IPS-20b (cell line): ENCODE results near the gene SEC22C.

Source experiments
- H3K27ac ChIP-seq: one replicate; pipeline ENCODE4 v1.5.1; 2013; ENCODE audit warnings: low read length
- H3K27me3 ChIP-seq: 2 replicates; pipeline ENCODE4 v1.6.1; 2013; ENCODE audit warnings: mild to moderate bottlenecking, low read length, inconsistent platforms; ENCODE audit not compliant: insufficient read depth
- H3K36me3 ChIP-seq: 2 replicates; pipeline ENCODE4 v1.6.1; 2013; ENCODE audit warnings: low read depth, mild to moderate bottlenecking, inconsistent platforms, low read length, moderate library complexity; ENCODE audit not compliant: insufficient read depth
- H3K4me1 ChIP-seq: 2 replicates; pipeline ENCODE4 v1.6.1; 2013; ENCODE audit warnings: mild to moderate bottlenecking, control low read depth, inconsistent platforms, low read length, moderate library complexity; ENCODE audit not compliant: insufficient read depth
- H3K4me3 ChIP-seq: 2 replicates; pipeline ENCODE4 v1.5.1; 2013; ENCODE audit warnings: mild to moderate bottlenecking, low read length, inconsistent platforms
- H3K9ac ChIP-seq: 2 replicates; pipeline ENCODE4 v1.6.1; 2013; ENCODE audit warnings: low read depth, mild to moderate bottlenecking, inconsistent platforms, low read length, moderate library complexity
- H3K9me3 ChIP-seq: 2 replicates; pipeline ENCODE4 v1.6.1; 2013; ENCODE audit warnings: mild to moderate bottlenecking, low read depth, low read length, inconsistent platforms; ENCODE audit not compliant: insufficient read depth

Gene SEC22C

GRCh38 chr3:42581709-42582473 is at the start of gene SEC22C:
Gene SEC22C (minus strand): TSS chr3:42581967. CDS start chr3:42569046, 12,921 bp downstream.
- peak within 1 kb of the TSS; percentile 90 for H3K4me3 ChIP-seq
- peak within 1 kb of the TSS; percentile 90 for H3K27ac ChIP-seq
- peaks cover 14% of the 10 kb centered on the region; the same call in 1 of the 2 replicates for H3K4me1 ChIP-seq
- no peaks in the 10 kb centered on the region for H3K9me3 ChIP-seq
- H3K36me3 ChIP-seq = no peaks in the 10 kb centered on the region
- H3K9ac ChIP-seq = peak within 1 kb of the TSS; percentile 97
- H3K27me3 ChIP-seq = no peaks in the 10 kb centered on the region

- Histone ChIP-seq H3K9me3 (no peaks in the 10 kb centered on the region), H3K27ac (no peak overlapping the region), H3K27me3 (no peaks in the 10 kb centered on the region), H3K9ac (no peak overlapping the region), H3K36me3 (peaks cover 32% of the 10 kb centered on the region), H3K4me3 (no peak overlapping the region), H3K4me1 (no peaks in the 10 kb centered on the region)
Measured at GRCh38 chr3:42613462-42613861, 31.7 kb upstream of the SEC22C start.

GRCh38 chr3:42612928-42613327 is 31.2 kb upstream of the SEC22C start:
- peaks cover 35% of the 10 kb centered on the region for H3K36me3 ChIP-seq

GRCh38 chr3:42612217-42612616 is 30.4 kb upstream of the SEC22C start:
- Histone ChIP-seq H3K9me3 (no peaks in the 10 kb centered on the region), H3K4me3 (no peak overlapping the region), H3K36me3 (peaks cover 35% of the 10 kb centered on the region; the same call in 1 of the 2 replicates), H3K9ac (no peak overlapping the region), H3K4me1 (no peaks in the 10 kb centered on the region), H3K27ac (no peak overlapping the region), H3K27me3 (no peaks in the 10 kb centered on the region)

More at GRCh38 chr3:42612928-42613327, 31.2 kb upstream of the SEC22C start:
- H3K9me3 ChIP-seq = no peaks in the 10 kb centered on the region
- H3K27ac ChIP-seq = no peak overlapping the region
- no peak overlapping the region for H3K9ac ChIP-seq
- H3K4me3 ChIP-seq = no peak overlapping the region
- H3K4me1 ChIP-seq = no peaks in the 10 kb centered on the region
- H3K27me3 ChIP-seq = no peaks in the 10 kb centered on the region

- Histone ChIP-seq H3K9me3 (no peaks in the 10 kb centered on the region), H3K27ac (no peak overlapping the region), H3K9ac (no peak overlapping the region), H3K4me1 (no peaks in the 10 kb centered on the region), H3K4me3 (no peak overlapping the region), H3K36me3 (peaks cover 39% of the 10 kb centered on the region; the same call in 1 of the 2 replicates), H3K27me3 (no peaks in the 10 kb centered on the region)
Measured at GRCh38 chr3:42610976-42611375, 29.2 kb upstream of the SEC22C start.

GRCh38 chr3:42608581-42608980 is 26.8 kb upstream of the SEC22C start:
- H3K4me3 ChIP-seq = no peak overlapping the region
- H3K27ac ChIP-seq = no peak overlapping the region

GRCh38 chr3:42605546-42606173 is 23.9 kb upstream of the SEC22C start:
- Histone ChIP-seq H3K9ac (no peak overlapping the region), H3K4me1 (peaks cover 8% of the 10 kb centered on the region; the same call in 1 of the 2 replicates), H3K27ac (no peak overlapping the region), H3K9me3 (no peaks in the 10 kb centered on the region), H3K36me3 (peaks cover 56% of the 10 kb centered on the region; the same call in 1 of the 2 replicates), H3K27me3 (no peaks in the 10 kb centered on the region), H3K4me3 (no peak overlapping the region)

More at GRCh38 chr3:42608581-42608980, 26.8 kb upstream of the SEC22C start:
- no peaks in the 10 kb centered on the region for H3K9me3 ChIP-seq
- no peaks in the 10 kb centered on the region for H3K27me3 ChIP-seq
- H3K9ac ChIP-seq = no peak overlapping the region
- H3K4me1 ChIP-seq = peaks cover 4% of the 10 kb centered on the region; the same call in 1 of the 2 replicates
- H3K36me3 ChIP-seq = peaks cover 55% of the 10 kb centered on the region; the same call in 1 of the 2 replicates

- peaks cover 36% of the 10 kb centered on the region; the same call in 1 of the 2 replicates for H3K36me3 ChIP-seq
Measured at GRCh38 chr3:42602961-42603360, 21.2 kb upstream of the SEC22C start.

GRCh38 chr3:42601896-42602581 is 20.3 kb upstream of the SEC22C start:
- H3K27ac ChIP-seq = no peak overlapping the region
- no peaks in the 10 kb centered on the region for H3K9me3 ChIP-seq

More at GRCh38 chr3:42602961-42603360, 21.2 kb upstream of the SEC22C start:
- no peaks in the 10 kb centered on the region for H3K27me3 ChIP-seq
- no peaks in the 10 kb centered on the region for H3K9me3 ChIP-seq
- H3K9ac ChIP-seq = no peak overlapping the region
- H3K4me1 ChIP-seq = peaks cover 8% of the 10 kb centered on the region; the same call in 1 of the 2 replicates
- 0 out of 2 replicates have a peak overlapping the region, but pooled peaks have one; percentile 87 for H3K4me3 ChIP-seq
- H3K27ac ChIP-seq = no peak overlapping the region

GRCh38 chr3:42600958-42601675 is 19.4 kb upstream of the SEC22C start:
- peak overlapping the region; percentile 92 for H3K9ac ChIP-seq
- H3K27ac ChIP-seq = peak overlapping the region; percentile 74
- no peaks in the 10 kb centered on the region for H3K27me3 ChIP-seq
- peaks cover 8% of the 10 kb centered on the region; the same call in 1 of the 2 replicates for H3K4me1 ChIP-seq
- peaks cover 34% of the 10 kb centered on the region for H3K36me3 ChIP-seq
- H3K9me3 ChIP-seq = no peaks in the 10 kb centered on the region
- peak overlapping the region; percentile 87 for H3K4me3 ChIP-seq

More at GRCh38 chr3:42601896-42602581, 20.3 kb upstream of the SEC22C start:
- peaks cover 29% of the 10 kb centered on the region; the same call in 1 of the 2 replicates for H3K36me3 ChIP-seq
- H3K9ac ChIP-seq = peak overlapping the region; percentile 92; the same call in 1 of the 2 replicates
- H3K4me1 ChIP-seq = peaks cover 8% of the 10 kb centered on the region; the same call in 1 of the 2 replicates
- H3K4me3 ChIP-seq = peak overlapping the region; percentile 87
- H3K27me3 ChIP-seq = no peaks in the 10 kb centered on the region
